H1 (cell line): ENCODE results near the gene C1QA.

ENCODE experiments used
- CHD1 ChIP-seq: IDR thresholded peaks from 2 replicates; pipeline ENCODE4 v1.6.1; 2012; ENCODE audit warnings: low read depth, low read length, improper control_type of control experiment
- CREB1 ChIP-seq: IDR thresholded peaks from 2 replicates; pipeline ENCODE4 v1.6.1; 2012; ENCODE audit warnings: inconsistent platforms
- CTCF ChIP-seq, 3 experiments: IDR thresholded peaks; 1 replicate in 2 of 3; 2 replicates in 1 of 3; pipeline versions ENCODE4 v1.5.1 to v1.6.1; 2011; ENCODE audit warnings: low read length in 3 of 3, mild to moderate bottlenecking in 3 of 3, inconsistent platforms in 2 of 3, low read depth in 1 of 3, moderate library complexity in 1 of 3; ENCODE audit not compliant: insufficient read depth in 1 of 3; ENCODE audit errors: control extremely low read depth in 1 of 3
- EP300 ChIP-seq, 2 experiments: IDR thresholded peaks; 1 replicate in 1 of 2; 2 replicates in 1 of 2; pipeline ENCODE4 v1.6.1; 2011 to 2012; ENCODE audit warnings: low read depth in 2 of 2, low read length in 2 of 2, mild to moderate bottlenecking in 2 of 2, borderline replicate concordance in 1 of 2, inconsistent platforms in 1 of 2, moderate library complexity in 1 of 2
- HDAC2 ChIP-seq, 2 experiments: fragments of 300-600 bp in 1 of 2; sonication (generic) in 1 of 2; IDR thresholded peaks; 2 replicates each; pipeline ENCODE4 v1.6.1; 2011 to 2012; ENCODE audit warnings: low read depth in 2 of 2, low read length in 2 of 2, mild to moderate bottlenecking in 2 of 2, moderate library complexity in 2 of 2, borderline replicate concordance in 1 of 2, inconsistent platforms in 1 of 2
- JUND ChIP-seq: IDR thresholded peaks from 2 replicates; pipeline ENCODE4 v1.6.1; 2011; ENCODE audit warnings: mild to moderate bottlenecking, improper control_type of control experiment, low read length
- POLR2A ChIP-seq, 2 experiments: IDR thresholded peaks; 1 replicate in 1 of 2; 2 replicates in 1 of 2; pipeline ENCODE4 v1.6.1; 2011; ENCODE audit warnings: low read depth in 2 of 2, low read length in 2 of 2, mild to moderate bottlenecking in 2 of 2; ENCODE audit errors: control extremely low read depth in 1 of 2
- POLR2AphosphoS5 ChIP-seq: IDR thresholded peaks from 2 replicates; pipeline ENCODE4 v1.6.1; 2011; ENCODE audit warnings: low read depth, low read length
- POU5F1 ChIP-seq: IDR thresholded peaks from 2 replicates; pipeline ENCODE4 v1.6.1; 2011; ENCODE audit warnings: low read depth, mild to moderate bottlenecking, low read length, moderate library complexity
- RAD21 ChIP-seq, 2 experiments: IDR thresholded peaks in 1 of 2; conservative IDR thresholded peaks in 1 of 2; 2 replicates each; pipeline ENCODE4 v1.6.1; 2011; ENCODE audit warnings: low read depth in 2 of 2, low read length in 2 of 2, improper control_type of control experiment in 1 of 2, inconsistent platforms in 1 of 2, mild to moderate bottlenecking in 1 of 2, moderate library complexity in 1 of 2
- RNF2 ChIP-seq: fragments of 200-900, 300-1000 bp; sonication (generic); IDR thresholded peaks from 2 replicates; pipeline ENCODE4 v1.7.1; 2016; ENCODE audit warnings: borderline replicate concordance, low read depth, mild to moderate bottlenecking, antibody characterized with exemption, low read length; ENCODE audit not compliant: poor library complexity, severe bottlenecking; ENCODE audit errors: missing control alignments
- SRF ChIP-seq: IDR thresholded peaks from 2 replicates; pipeline ENCODE4 v1.6.1; 2011; ENCODE audit warnings: mild to moderate bottlenecking, low read depth, low read length, moderate library complexity
- USF2 ChIP-seq: IDR thresholded peaks from 2 replicates; pipeline ENCODE4 v1.6.1; 2011; ENCODE audit warnings: low read length, improper control_type of control experiment

- TF ChIP-seq POU5F1 = no peak
- TF ChIP-seq USF2 = no peak
- TF ChIP-seq SRF = no peak
- TF ChIP-seq CTCF (IDR thresholded peaks at IDR 0.05; ENCODE audit: control extremely low read depth in 1 of 3, insufficient read depth in 1 of 3, low read depth in 1 of 3, low read length in 3 of 3) = no peak
- TF ChIP-seq JUND = no peak
- no peak for TF ChIP-seq CHD1
- TF ChIP-seq POLR2AphosphoS5 = no peak
- TF ChIP-seq RNF2 = no peak
- TF ChIP-seq POLR2A (IDR thresholded peaks at IDR 0.05; ENCODE audit: control extremely low read depth in 1 of 2, low read depth in 2 of 2, low read length in 2 of 2) = no peak
- no peak for TF ChIP-seq EP300 (IDR thresholded peaks at IDR 0.05; ENCODE audit: borderline replicate concordance in 1 of 2, low read depth in 2 of 2, low read length in 2 of 2)
- no peak for TF ChIP-seq CREB1
- TF ChIP-seq RAD21 (IDR thresholded peaks at IDR 0.05 in 1 of 2, conservative IDR thresholded peaks at IDR 0.05 in 1 of 2; ENCODE audit: low read depth in 2 of 2, low read length in 2 of 2) = no peak
- TF ChIP-seq HDAC2 (IDR thresholded peaks at IDR 0.05; ENCODE audit: borderline replicate concordance in 1 of 2, low read depth in 2 of 2, low read length in 2 of 2) = no peak
These were observed 49.2 kb downstream of the C1QA start for GRCh38 chr1:22685591-22686059.
